ENCODE results near the gene BCL10. TPM values are rescaled to one million over a fixed set of nuclear protein-coding genes. Genes with fewer than 3 reads are reported as not detected.

Gene BCL10
- total RNA-seq, 2 donors from 2014 or later: 21.3 to 22.6 TPM

- no peaks in the 10 kb centered on the region for H3K27me3 ChIP-seq (ENCODE audit: control insufficient read depth, insufficient read depth, low read length, poor library complexity, severe bottlenecking)
- Mint-ChIP-seq H3K4me1 (peaks cover 4% of the 10 kb centered on the region), H3K36me3 (ENCODE audit: low read depth) (no peaks in the 10 kb centered on the region), H3K4me3 (no peak overlapping the region), H3K27me3 (ENCODE audit: insufficient read depth) (no peaks in the 10 kb centered on the region), H3K9me3 (no peaks in the 10 kb centered on the region), H3K27ac (no peak overlapping the region)
- no peaks in the 10 kb centered on the region for H3K9me3 ChIP-seq (ENCODE audit: control insufficient read depth, low read length)
- H3K4me1 ChIP-seq (ENCODE audit: control insufficient read depth, insufficient read depth, low read length): no peaks in the 10 kb centered on the region
- H3K4me3 ChIP-seq (ENCODE audit: low read length): no peak overlapping the region
- H3K9ac ChIP-seq (ENCODE audit: extremely low read depth, low read length, poor library complexity, severe bottlenecking): no peak overlapping the region
- WGBS, 2 experiments (ENCODE audit: insufficient coverage in 1 of 2, insufficient read length in 1 of 2): 92 to 93% methylated on average over 5 to 11 of the region's 11 CpGs
- no peak overlapping the region for H3K27ac ChIP-seq (ENCODE audit: low read depth, low read length)
- TF ChIP-seq CTCF (conservative IDR thresholded peaks at IDR 0.05): no peak
- no peaks in the 10 kb centered on the region for H3K36me3 ChIP-seq (ENCODE audit: control insufficient read depth, insufficient read depth, low read length)
- DNase-seq: peak; percentile 69
Observed at GRCh38 chr1:85283475-85284199, 7.2 kb upstream of the BCL10 start.

- TF ChIP-seq CTCF (conservative IDR thresholded peaks at IDR 0.05): peak; percentile 76
- Histone ChIP-seq H3K9me3 (ENCODE audit: control insufficient read depth, low read length) (no peaks in the 10 kb centered on the region), H3K27me3 (ENCODE audit: control insufficient read depth, insufficient read depth, low read length, poor library complexity, severe bottlenecking) (no peaks in the 10 kb centered on the region), H3K4me3 (ENCODE audit: low read length) (no peak overlapping the region), H3K27ac (ENCODE audit: low read depth, low read length) (no peak overlapping the region), H3K4me1 (ENCODE audit: control insufficient read depth, insufficient read depth, low read length) (no peaks in the 10 kb centered on the region), H3K36me3 (ENCODE audit: control insufficient read depth, insufficient read depth, low read length) (no peaks in the 10 kb centered on the region), H3K9ac (ENCODE audit: extremely low read depth, low read length, poor library complexity, severe bottlenecking) (no peak overlapping the region)
- H3K4me1 Mint-ChIP-seq: peaks cover 4% of the 10 kb centered on the region
- no peak overlapping the region for H3K27ac Mint-ChIP-seq
- H3K36me3 Mint-ChIP-seq (ENCODE audit: low read depth): no peaks in the 10 kb centered on the region
- 68 to 100% methylated on average over 1 of the region's 1 CpG for WGBS, 2 experiments (ENCODE audit: insufficient coverage in 1 of 2, insufficient read length in 1 of 2)
- H3K4me3 Mint-ChIP-seq: no peak overlapping the region
- peak; percentile 78 for DNase-seq
- H3K9me3 Mint-ChIP-seq: no peaks in the 10 kb centered on the region
- H3K27me3 Mint-ChIP-seq (ENCODE audit: insufficient read depth): no peaks in the 10 kb centered on the region
Observed at GRCh38 chr1:85282424-85282823, 6.0 kb upstream of the BCL10 start.

- Mint-ChIP-seq H3K4me3 (no peak overlapping the region), H3K4me1 (peaks cover 4% of the 10 kb centered on the region), H3K9me3 (no peaks in the 10 kb centered on the region), H3K36me3 (ENCODE audit: low read depth) (no peaks in the 10 kb centered on the region), H3K27me3 (ENCODE audit: insufficient read depth) (no peaks in the 10 kb centered on the region), H3K27ac (no peak overlapping the region)
- no peak overlapping the region for H3K27ac ChIP-seq (ENCODE audit: low read depth, low read length)
- WGBS, 2 experiments (ENCODE audit: insufficient coverage in 1 of 2, insufficient read length in 1 of 2): 88 to 91% methylated on average over 4 of the region's 4 CpGs
- H3K9ac ChIP-seq (ENCODE audit: extremely low read depth, low read length, poor library complexity, severe bottlenecking): no peak overlapping the region
- H3K9me3 ChIP-seq (ENCODE audit: control insufficient read depth, low read length): no peaks in the 10 kb centered on the region
- H3K4me1 ChIP-seq (ENCODE audit: control insufficient read depth, insufficient read depth, low read length): no peaks in the 10 kb centered on the region
- DNase-seq: no peak
- no peaks in the 10 kb centered on the region for H3K27me3 ChIP-seq (ENCODE audit: control insufficient read depth, insufficient read depth, low read length, poor library complexity, severe bottlenecking)
- H3K36me3 ChIP-seq (ENCODE audit: control insufficient read depth, insufficient read depth, low read length): no peaks in the 10 kb centered on the region
- no peak overlapping the region for H3K4me3 ChIP-seq (ENCODE audit: low read length)
- no peak for TF ChIP-seq CTCF (conservative IDR thresholded peaks at IDR 0.05)
Observed at GRCh38 chr1:85280636-85281035, 4.2 kb upstream of the BCL10 start.
